ENCODE results near the gene CACNA2D3.

DNA sequence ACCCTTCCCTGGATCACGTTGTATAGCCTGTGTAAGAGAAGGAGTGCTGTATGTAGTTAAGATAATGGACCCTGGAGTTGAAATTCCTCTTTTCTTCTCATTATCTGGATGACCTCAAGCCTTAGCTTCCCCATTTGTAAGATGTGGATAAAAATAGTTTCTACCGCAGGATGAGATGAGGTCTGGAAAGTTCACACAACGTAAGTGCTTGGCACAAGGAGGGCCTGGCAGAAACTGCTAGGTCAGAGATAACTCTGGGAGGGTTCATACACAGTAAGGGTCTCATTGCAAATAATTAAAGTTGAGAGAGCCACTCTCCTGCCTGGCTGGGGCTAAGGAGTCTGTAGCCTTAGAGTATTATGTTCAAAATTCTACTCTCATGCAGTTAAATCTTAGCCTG lies 591.1 kb downstream of the CACNA2D3 start:
- TF ChIP-seq, protein P1, sequence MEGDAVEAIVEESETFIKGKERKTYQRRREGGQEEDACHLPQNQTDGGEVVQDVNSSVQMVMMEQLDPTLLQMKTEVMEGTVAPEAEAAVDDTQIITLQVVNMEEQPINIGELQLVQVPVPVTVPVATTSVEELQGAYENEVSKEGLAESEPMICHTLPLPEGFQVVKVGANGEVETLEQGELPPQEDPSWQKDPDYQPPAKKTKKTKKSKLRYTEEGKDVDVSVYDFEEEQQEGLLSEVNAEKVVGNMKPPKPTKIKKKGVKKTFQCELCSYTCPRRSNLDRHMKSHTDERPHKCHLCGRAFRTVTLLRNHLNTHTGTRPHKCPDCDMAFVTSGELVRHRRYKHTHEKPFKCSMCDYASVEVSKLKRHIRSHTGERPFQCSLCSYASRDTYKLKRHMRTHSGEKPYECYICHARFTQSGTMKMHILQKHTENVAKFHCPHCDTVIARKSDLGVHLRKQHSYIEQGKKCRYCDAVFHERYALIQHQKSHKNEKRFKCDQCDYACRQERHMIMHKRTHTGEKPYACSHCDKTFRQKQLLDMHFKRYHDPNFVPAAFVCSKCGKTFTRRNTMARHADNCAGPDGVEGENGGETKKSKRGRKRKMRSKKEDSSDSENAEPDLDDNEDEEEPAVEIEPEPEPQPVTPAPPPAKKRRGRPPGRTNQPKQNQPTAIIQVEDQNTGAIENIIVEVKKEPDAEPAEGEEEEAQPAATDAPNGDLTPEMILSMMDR (IDR thresholded peaks at IDR 0.05) = no peak
- TF ChIP-seq POLR2A (IDR thresholded peaks at IDR 0.05) = no peak

Measured in uterus (tissue), 2 donors.